ENCODE measurements around the gene TNIP2. TPM values are rescaled to one million over a fixed set of nuclear protein-coding genes. Genes with fewer than 3 reads are reported as not detected.

Gene TNIP2
- total RNA-seq, 1 experiment from 2014 or later, result 31.9 TPM

DNA sequence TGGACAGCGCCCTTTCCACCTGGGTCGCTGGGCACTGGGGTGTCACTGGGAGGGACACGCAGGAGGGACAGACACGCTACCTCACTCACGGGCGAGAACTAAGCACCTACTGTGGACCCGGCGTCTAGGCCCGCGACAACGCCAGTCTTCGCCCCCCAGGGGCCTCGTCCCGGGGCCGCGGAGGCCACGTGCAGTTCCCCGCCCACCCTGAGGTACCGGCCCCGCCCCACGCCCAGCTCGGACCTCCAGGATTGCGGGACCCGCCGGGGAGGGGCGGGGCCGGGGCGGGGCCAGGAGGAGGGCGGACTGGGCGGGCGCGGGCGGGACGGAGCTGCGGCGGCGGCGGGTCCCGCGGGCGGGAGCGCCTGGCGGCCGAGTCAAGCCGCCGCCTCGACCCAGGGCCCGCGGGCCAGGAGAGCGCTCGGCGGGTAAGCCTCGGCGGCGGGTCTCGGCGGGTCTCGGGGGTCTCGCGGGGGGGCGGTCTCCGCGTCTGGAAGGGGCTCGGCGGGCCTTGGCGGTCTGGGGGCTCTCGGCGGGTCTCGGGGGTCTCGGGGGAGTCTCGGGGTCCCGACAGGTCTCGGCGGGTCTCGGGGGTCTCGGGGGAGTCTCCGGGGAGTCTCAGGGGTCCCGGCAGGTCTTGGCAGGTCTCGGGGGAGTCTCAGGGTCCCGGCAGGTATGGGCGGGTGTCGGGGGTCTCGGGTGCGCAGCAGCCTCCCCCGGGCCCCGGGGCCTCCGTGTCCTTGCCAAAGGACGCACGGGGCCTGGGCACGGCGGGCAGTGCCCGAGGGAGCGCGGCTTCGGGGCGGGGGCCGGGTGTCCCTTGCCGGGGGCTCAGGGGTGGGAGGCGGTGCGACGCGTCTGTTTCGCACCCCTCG is 36.8 kb upstream of the TNIP2 start, which contains the start of gene SH3BP2:
SH3BP2 (plus strand) TSS at position 375 of the 875 bp plus-strand sequence. CDS start 27,533 bp downstream, outside the sequence.
- Histone ChIP-seq H3K36me3 (ENCODE audit: insufficient read depth, low read length, poor library complexity, severe bottlenecking) (no peaks in the 10 kb centered on the region), H3K27ac (ENCODE audit: low read depth, low read length, poor library complexity, severe bottlenecking) (no peak within 1 kb of the TSS), H3K9me3 (ENCODE audit: low read depth, low read length, poor library complexity, severe bottlenecking) (no peaks in the 10 kb centered on the region), H3K4me3 (ENCODE audit: low read depth, low read length, poor library complexity, severe bottlenecking) (peak within 1 kb of the TSS; percentile 50), H3K4me1 (ENCODE audit: insufficient read depth, low read length, poor library complexity, severe bottlenecking) (peaks cover 15% of the 10 kb centered on the region), H3K27me3 (replicated peaks; ENCODE audit: insufficient read depth, low read depth, low read length, poor library complexity) (no peaks in the 10 kb centered on the region)
- intact Hi-C loops (cut with micrococcal nuclease; ENCODE audit: unreplicated experiment), result no loop called here
- peak; percentile 81 for DNase-seq (ENCODE audit: low spot score)
- BruUV-seq (replicated peaks), result no TSS peak
- ChIA-PET POLR2A (ENCODE audit: low non-redundant PET) (interaction anchor here (0.6 kb wide), 1 partner anchor 50 kb away, joined by 11 read pairs; no protein-coding TSS in a partner anchor), CTCF (interaction anchor here (0.6 kb wide), 1 partner anchor 156 kb away, joined by 3 read pairs; no protein-coding TSS in a partner anchor)
- TF ChIP-seq, protein P1, sequence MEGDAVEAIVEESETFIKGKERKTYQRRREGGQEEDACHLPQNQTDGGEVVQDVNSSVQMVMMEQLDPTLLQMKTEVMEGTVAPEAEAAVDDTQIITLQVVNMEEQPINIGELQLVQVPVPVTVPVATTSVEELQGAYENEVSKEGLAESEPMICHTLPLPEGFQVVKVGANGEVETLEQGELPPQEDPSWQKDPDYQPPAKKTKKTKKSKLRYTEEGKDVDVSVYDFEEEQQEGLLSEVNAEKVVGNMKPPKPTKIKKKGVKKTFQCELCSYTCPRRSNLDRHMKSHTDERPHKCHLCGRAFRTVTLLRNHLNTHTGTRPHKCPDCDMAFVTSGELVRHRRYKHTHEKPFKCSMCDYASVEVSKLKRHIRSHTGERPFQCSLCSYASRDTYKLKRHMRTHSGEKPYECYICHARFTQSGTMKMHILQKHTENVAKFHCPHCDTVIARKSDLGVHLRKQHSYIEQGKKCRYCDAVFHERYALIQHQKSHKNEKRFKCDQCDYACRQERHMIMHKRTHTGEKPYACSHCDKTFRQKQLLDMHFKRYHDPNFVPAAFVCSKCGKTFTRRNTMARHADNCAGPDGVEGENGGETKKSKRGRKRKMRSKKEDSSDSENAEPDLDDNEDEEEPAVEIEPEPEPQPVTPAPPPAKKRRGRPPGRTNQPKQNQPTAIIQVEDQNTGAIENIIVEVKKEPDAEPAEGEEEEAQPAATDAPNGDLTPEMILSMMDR (conservative IDR thresholded peaks at IDR 0.05; ENCODE audit: low read depth, low read length), result no peak
- no peak for TF ChIP-seq EZH2 (IDR thresholded peaks at IDR 0.05; ENCODE audit: borderline replicate concordance, low read depth, low read length, poor library complexity, severe bottlenecking)

DNA sequence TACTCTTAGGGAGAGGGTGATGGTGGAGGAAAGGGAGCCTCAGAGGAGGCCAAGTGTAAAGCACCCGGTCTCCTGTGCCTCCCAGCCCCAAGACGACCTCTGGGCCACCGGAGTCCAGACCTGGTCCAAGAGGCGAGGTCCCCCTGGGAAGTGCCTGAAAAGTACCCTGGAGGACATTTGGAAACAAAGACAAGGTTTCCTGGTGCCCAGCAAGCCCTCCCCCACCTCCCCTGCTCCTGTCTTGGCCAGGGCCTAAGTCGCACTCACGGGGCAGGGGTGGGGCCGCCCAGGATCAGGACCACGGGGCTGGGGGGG is 36.2 kb upstream of the TNIP2 start:
- Histone ChIP-seq H3K36me3 (ENCODE audit: insufficient read depth, low read length, poor library complexity, severe bottlenecking) (no peaks in the 10 kb centered on the region), H3K9me3 (ENCODE audit: low read depth, low read length, poor library complexity, severe bottlenecking) (no peaks in the 10 kb centered on the region), H3K4me3 (ENCODE audit: low read depth, low read length, poor library complexity, severe bottlenecking) (no peak overlapping the region), H3K27me3 (replicated peaks; ENCODE audit: insufficient read depth, low read depth, low read length, poor library complexity) (no peaks in the 10 kb centered on the region), H3K4me1 (ENCODE audit: insufficient read depth, low read length, poor library complexity, severe bottlenecking) (peaks cover 15% of the 10 kb centered on the region), H3K27ac (ENCODE audit: low read depth, low read length, poor library complexity, severe bottlenecking) (no peak overlapping the region)
- ChIA-PET POLR2A (ENCODE audit: low non-redundant PET) (interaction anchor here (0.6 kb wide), 1 partner anchor 50 kb away, joined by 11 read pairs; no protein-coding TSS in a partner anchor), CTCF (no interaction called here)
- intact Hi-C loops (cut with micrococcal nuclease; ENCODE audit: unreplicated experiment), result no loop called here
- TF ChIP-seq EZH2 (IDR thresholded peaks at IDR 0.05; ENCODE audit: borderline replicate concordance, low read depth, low read length, poor library complexity, severe bottlenecking), result no peak
- TF ChIP-seq, protein P1 (conservative IDR thresholded peaks at IDR 0.05; ENCODE audit: low read depth, low read length), result no peak
- no TSS peak for BruUV-seq (replicated peaks)
- DNase-seq (ENCODE audit: low spot score), result no peak

DNA sequence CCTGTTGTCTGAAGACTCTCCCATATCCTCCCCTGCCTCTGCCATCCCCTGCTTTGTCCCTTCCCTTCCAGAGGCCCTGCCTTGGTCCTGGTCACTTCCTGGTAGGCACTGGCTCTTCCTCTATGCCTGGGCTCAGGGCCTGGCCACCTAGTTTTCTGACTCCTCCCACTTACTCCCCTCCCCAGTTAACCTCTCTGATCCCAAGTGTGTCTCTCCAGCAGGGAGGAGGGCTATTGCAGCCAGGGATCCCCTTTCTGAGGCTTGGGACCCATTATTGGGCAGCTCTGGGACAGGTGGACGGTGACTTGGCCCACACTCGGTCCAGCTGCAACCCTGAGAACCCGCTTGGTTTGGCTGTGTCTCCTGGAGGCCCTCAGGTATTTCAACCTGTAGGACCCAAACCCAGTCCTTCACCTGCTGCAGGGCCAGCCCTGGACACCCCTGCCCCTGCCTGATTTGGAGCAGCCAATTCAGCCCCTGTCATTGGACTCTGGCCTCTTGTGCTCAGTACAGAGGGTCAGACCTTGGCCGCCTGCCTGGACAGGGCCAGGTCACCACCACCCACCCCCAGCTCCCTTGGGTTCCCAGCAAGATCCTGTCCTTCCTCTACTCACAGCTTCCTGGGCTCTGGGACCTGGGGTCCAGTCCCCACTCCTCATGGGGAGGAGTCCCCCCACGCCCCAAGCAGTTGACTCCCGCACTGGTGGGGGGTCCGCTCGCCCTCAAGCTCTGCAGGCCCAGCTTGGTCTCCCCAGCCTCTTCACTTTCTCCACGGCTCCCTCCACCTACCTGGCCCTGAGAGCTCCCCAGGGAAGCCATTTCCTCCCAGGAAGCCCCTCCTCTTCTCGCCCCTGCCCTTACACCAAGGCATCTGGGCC is 35.6 kb upstream of the TNIP2 start:
- H3K9me3 ChIP-seq (ENCODE audit: low read depth, low read length, poor library complexity, severe bottlenecking), result no peaks in the 10 kb centered on the region
- no peak for TF ChIP-seq EZH2 (IDR thresholded peaks at IDR 0.05; ENCODE audit: borderline replicate concordance, low read depth, low read length, poor library complexity, severe bottlenecking)
- TF ChIP-seq, protein P1 (conservative IDR thresholded peaks at IDR 0.05; ENCODE audit: low read depth, low read length), result no peak
- no peaks in the 10 kb centered on the region for H3K27me3 ChIP-seq (replicated peaks; ENCODE audit: insufficient read depth, low read depth, low read length, poor library complexity)
- no peak overlapping the region for H3K27ac ChIP-seq (ENCODE audit: low read depth, low read length, poor library complexity, severe bottlenecking)
- peaks cover 15% of the 10 kb centered on the region for H3K4me1 ChIP-seq (ENCODE audit: insufficient read depth, low read length, poor library complexity, severe bottlenecking)
- no peaks in the 10 kb centered on the region for H3K36me3 ChIP-seq (ENCODE audit: insufficient read depth, low read length, poor library complexity, severe bottlenecking)
- ChIA-PET CTCF (no interaction called here), POLR2A (ENCODE audit: low non-redundant PET) (no interaction called here)
- no peak for DNase-seq (ENCODE audit: low spot score)
- H3K4me3 ChIP-seq (ENCODE audit: low read depth, low read length, poor library complexity, severe bottlenecking), result no peak overlapping the region
- intact Hi-C loops (cut with micrococcal nuclease; ENCODE audit: unreplicated experiment), result no loop called here
- BruUV-seq (replicated peaks), result no TSS peak

Data from A673 (cell line).